HCT116 (cell line): Measurements from ENCODE around the gene SNX9. TPM values are rescaled to one million over a fixed set of nuclear protein-coding genes. Genes with fewer than 3 reads are reported as not detected.

ENCODE experiments used
- ATAC-seq: fragments of 200-7000 bp; cut with Tn5 transposase; 2 replicates; pipeline ENCODE4 v1.9.1; 2020; ENCODE audit warnings: mild to moderate bottlenecking, moderate library complexity
- BruUV-seq: library from RNA; stranded (reverse); fragments of 400-500 nt; replicated peaks from 2 replicates; lab custom pipeline; 2021; lab: Mats Ljungman, UMichigan
- CTCF ChIA-PET: fragments of 300-600 bp; sonication (Branson Sonifier 250); formaldehyde crosslinking; loops from one replicate; lab custom pipeline; 2021; ENCODE audit warnings: antibody characterized with exemption; lab: Charles Lee
- POLR2A ChIA-PET: fragments of 300-600, 350-600 bp; sonication (Branson Sonifier 250); formaldehyde crosslinking; loops from one replicate; lab custom pipeline; 2021; ENCODE audit warnings: antibody characterized with exemption; lab: Charles Lee
- RAD21 ChIA-PET, 2 experiments: fragments of 300-600 bp; sonication (Branson Sonifier 250); formaldehyde crosslinking; loops; one replicate each; lab custom pipeline; 2023; ENCODE audit warnings: low total read pairs in 2 of 2; ENCODE audit not compliant: uncharacterized antibody in 2 of 2, unreplicated experiment in 2 of 2, low non-redundant PET in 1 of 2; lab: Charles Lee
- DNase-seq: peaks from one replicate; pipeline ENCODE4 v3.0.0-alpha.2; 2010; ENCODE audit warnings: low read depth, low spot score
- H2AFZ ChIP-seq: fragments of 200-600 bp; shearing (Covaris generic), sonication (generic); 2 replicates; pipeline ENCODE4 v1.6.1; 2017; ENCODE audit warnings: low read depth, mixed run types, mixed read lengths, antibody characterized with exemption, low read length; ENCODE audit not compliant: poor library complexity, severe bottlenecking
- H3K27ac ChIP-seq: 2 replicates; pipeline ENCODE4 v1.5.1; 2012; ENCODE audit warnings: low read depth, low read length
- H3K27me3 ChIP-seq: fragments of 200-600 bp; sonication (generic); 2 replicates; pipeline ENCODE4 v1.6.1; 2016; ENCODE audit warnings: mixed run types, low read length, mixed read lengths; ENCODE audit not compliant: insufficient read depth
- H3K36me3 ChIP-seq, 2 experiments: fragments of 200-500 bp in 1 of 2; fragments of 200-600 bp in 1 of 2; sonication (Bioruptor generic) in 1 of 2; sonication (generic) in 1 of 2; 2 replicates each; pipeline versions ENCODE4 v1.5.1 to v1.6.1; 2014 to 2016; ENCODE audit warnings: low read length in 2 of 2, inconsistent platforms in 1 of 2, mixed read lengths in 1 of 2, mixed run types in 1 of 2; ENCODE audit not compliant: insufficient read depth in 2 of 2, control insufficient read depth in 1 of 2
- H3K4me1 ChIP-seq, 2 experiments: fragments of 200-600 bp in 1 of 2; sonication (generic) in 1 of 2; 2 replicates each; pipeline versions ENCODE4 v1.5.1 to v1.6.1; 2012 to 2017; ENCODE audit warnings: low read length in 2 of 2, inconsistent platforms in 1 of 2, mild to moderate bottlenecking in 1 of 2, mixed read lengths in 1 of 2, mixed run types in 1 of 2, moderate library complexity in 1 of 2; ENCODE audit not compliant: insufficient read depth in 2 of 2, control insufficient read depth in 1 of 2
- H3K4me2 ChIP-seq: fragments of 200-600 bp; sonication (generic); 2 replicates; pipeline ENCODE4 v1.6.1; 2017; ENCODE audit warnings: mixed run types, low read length, mixed read lengths
- H3K4me3 ChIP-seq, 2 experiments: fragments of 200-600 bp in 1 of 2; sonication (generic) in 1 of 2; replicated peaks in 1 of 2; 2 replicates each; pipeline ENCODE4 v1.5.1; 2011 to 2016; ENCODE audit warnings: low read length in 2 of 2, control low read depth in 1 of 2, low read depth in 1 of 2, mild to moderate bottlenecking in 1 of 2, mixed read lengths in 1 of 2, mixed run types in 1 of 2
- H3K79me2 ChIP-seq: fragments of 200-600 bp; sonication (generic); 2 replicates; pipeline ENCODE4 v1.6.1; 2017; ENCODE audit warnings: mild to moderate bottlenecking, mixed run types, low read length, moderate library complexity, mixed read lengths; ENCODE audit not compliant: insufficient read depth
- H3K9ac ChIP-seq: fragments of 200-600 bp; sonication (generic); 2 replicates; pipeline ENCODE4 v1.6.1; 2016; ENCODE audit warnings: low read length, mixed read lengths
- H3K9me2 ChIP-seq: fragments of 200-600 bp; sonication (generic), shearing (Covaris generic); 2 replicates; pipeline ENCODE4 v1.6.1; 2017; ENCODE audit warnings: mixed run types, mild to moderate bottlenecking, moderate library complexity; ENCODE audit not compliant: insufficient read depth
- H3K9me3 ChIP-seq, 2 experiments: fragments of 200-500 bp in 1 of 2; fragments of 200-600 bp in 1 of 2; sonication (Bioruptor generic) in 1 of 2; sonication (generic) in 1 of 2; 2 replicates each; pipeline ENCODE4 v1.6.1; 2014 to 2017; ENCODE audit warnings: low read length in 2 of 2, mixed read lengths in 2 of 2, inconsistent platforms in 1 of 2, low read depth in 1 of 2, mild to moderate bottlenecking in 1 of 2, mixed run types in 1 of 2, moderate library complexity in 1 of 2; ENCODE audit not compliant: control insufficient read depth in 1 of 2, insufficient read depth in 1 of 2
- H4K20me1 ChIP-seq: fragments of 200-600 bp; sonication (generic), shearing (Covaris generic); 2 replicates; pipeline ENCODE4 v1.6.1; 2017; ENCODE audit warnings: mixed run types, mild to moderate bottlenecking, moderate library complexity; ENCODE audit not compliant: insufficient read depth
- CBX3 ChIP-seq: IDR thresholded peaks from 2 replicates; pipeline ENCODE4 v1.6.1; 2012; ENCODE audit warnings: low read depth
- FOSL1 ChIP-seq: IDR thresholded peaks from 2 replicates; pipeline ENCODE4 v1.6.1; 2012; ENCODE audit warnings: low read depth
- JUND ChIP-seq: IDR thresholded peaks from 2 replicates; pipeline ENCODE4 v1.6.1; 2012
- MAX ChIP-seq: IDR thresholded peaks from 2 replicates; pipeline ENCODE4 v1.6.1; 2012
- POLR2A ChIP-seq: IDR thresholded peaks from 2 replicates; pipeline ENCODE4 v1.7.0; 2011; ENCODE audit warnings: borderline replicate concordance; ENCODE audit not compliant: insufficient read depth, insufficient read length; ENCODE audit errors: extremely low read depth
- POLR2AphosphoS5 ChIP-seq: IDR thresholded peaks from 2 replicates; pipeline ENCODE4 v1.6.1; 2011; ENCODE audit warnings: mild to moderate bottlenecking, low read depth, low read length, moderate library complexity
- RAD21 ChIP-seq: IDR thresholded peaks from 2 replicates; pipeline ENCODE4 v1.6.1; 2012; ENCODE audit warnings: low read depth, mild to moderate bottlenecking
- SIN3A ChIP-seq: IDR thresholded peaks from 2 replicates; pipeline ENCODE4 v1.6.1; 2012; ENCODE audit warnings: low read depth
- SRF ChIP-seq: IDR thresholded peaks from 2 replicates; pipeline ENCODE4 v1.6.1; 2012; ENCODE audit warnings: low read depth
- ZNF274 ChIP-seq: fragments of 200-500 bp; sonication (Bioruptor generic); IDR thresholded peaks from 2 replicates; pipeline ENCODE4 v1.6.1; 2014; ENCODE audit warnings: mild to moderate bottlenecking, low read depth, low read length, inconsistent platforms
- intact Hi-C: fragments of 100-400 bp; cut with micrococcal nuclease; formaldehyde crosslinking; loops from 2 replicates; pipeline ENCODE4 v1.10.0; 2022
- total RNA-seq: library from RNA; stranded (reverse); gene quantifications from one replicate; pipeline ENCODE4 v1.2.1, GENCODE V29; 2021; ENCODE audit not compliant: unreplicated experiment

Gene SNX9
- total RNA-seq, 1 experiment from 2014 or later = 42.5 TPM

GRCh38 chr6:157822245-157823000, 623 bp upstream of the SNX9 start:
- H3K9ac ChIP-seq = peak overlapping the region; percentile 65
- POLR2A ChIA-PET = no interaction called here
- no peak for TF ChIP-seq SIN3A
- TF ChIP-seq SRF = no peak
- no peak for TF ChIP-seq FOSL1
- no peak; the same call in 1 of the 2 replicates for TF ChIP-seq MAX
- no peak for TF ChIP-seq JUND
- no peak for TF ChIP-seq RAD21
- no peak for TF ChIP-seq POLR2AphosphoS5
- TF ChIP-seq ZNF274 = no peak
- TF ChIP-seq POLR2A = no peak
- no peak for TF ChIP-seq CBX3
- CTCF ChIA-PET = no interaction called here
- RAD21 ChIA-PET = no interaction called here
- no peak overlapping the region for H2AFZ ChIP-seq
- H3K4me3 ChIP-seq = peak overlapping the region; percentile 32 to 49
- BruUV-seq = no TSS peak
- no peaks in the 10 kb centered on the region for H3K27me3 ChIP-seq
- intact Hi-C loops = loop anchor here (5.0 kb wide), 2 partner anchors 50 to 60 kb away; no protein-coding TSS in a partner anchor
- H4K20me1 ChIP-seq = no peaks in the 10 kb centered on the region
- no peaks in the 10 kb centered on the region for H3K36me3 ChIP-seq
- peak overlapping the region; percentile 88 for H3K27ac ChIP-seq
- H3K9me3 ChIP-seq = no peaks in the 10 kb centered on the region
- H3K4me2 ChIP-seq = peak overlapping the region; percentile 85
- peak; percentile 52 for ATAC-seq
- no peaks in the 10 kb centered on the region for H3K9me2 ChIP-seq
- H3K4me1 ChIP-seq = peaks cover 15 to 24% of the 10 kb centered on the region in 2 experiments; a peak in 3 of 4 replicates
- peaks cover 32% of the 10 kb centered on the region for H3K79me2 ChIP-seq
- no peak for DNase-seq
